ENCODE data around the gene RMI2.
A peak's percentile ranks its signal among the peaks of the same experiment; 100 is the strongest.
"Not testable (repeated sequence)": the region's sequence is repeated elsewhere in the genome, so short reads cannot be mapped to it uniquely, and the experiment has no call there.

The RMI2 gene

GRCh38 chr16:11356573-11357331 lies 11.5 kb downstream of the RMI2 start:
- peak; percentile 69 for DNase-seq

DNA sequence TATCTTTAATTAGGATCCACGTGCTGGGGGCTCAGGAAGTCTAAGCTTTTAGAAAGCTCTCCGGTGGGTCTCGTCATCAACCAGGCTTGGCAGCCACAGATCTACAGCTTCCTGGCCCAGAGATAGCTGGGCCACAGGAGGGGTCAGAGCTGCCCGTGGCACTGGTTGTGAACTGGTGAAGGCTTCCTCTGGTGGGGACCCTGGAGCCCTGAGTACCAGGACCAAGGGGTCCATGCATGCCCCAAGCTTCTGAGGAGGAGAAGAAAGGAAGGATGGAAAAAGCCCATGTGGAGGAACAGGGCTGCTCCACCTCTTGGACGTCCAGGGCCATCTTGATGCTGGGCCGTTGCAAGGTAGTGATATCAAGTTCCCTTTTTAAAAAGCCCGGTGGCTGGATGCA lies 13.3 kb downstream of the RMI2 start:
- DNase-seq, result no peak

DNA sequence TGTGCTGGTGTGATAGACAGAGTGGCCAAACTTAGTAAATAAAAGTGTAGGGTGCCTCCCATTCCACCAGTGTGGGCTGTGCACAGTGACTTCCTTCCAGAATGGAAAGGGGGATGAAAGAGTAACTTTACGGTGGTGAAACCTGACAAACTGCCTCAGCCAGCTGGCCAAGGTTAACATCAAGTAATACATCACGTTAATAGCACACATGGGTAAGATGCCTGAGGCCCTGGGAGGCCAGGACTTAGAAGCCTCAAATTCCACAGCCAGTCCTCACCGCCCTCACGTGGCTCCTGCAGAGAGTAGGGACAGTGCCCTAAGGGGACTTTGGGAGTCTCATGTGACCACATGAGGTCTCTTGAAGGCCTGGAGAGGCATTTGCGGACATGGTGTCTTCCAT lies 14.1 kb downstream of the RMI2 start:
- DNase-seq, result no peak

GRCh38 chr16:11360641-11361373 lies 15.5 kb downstream of the RMI2 start:
- peak; percentile 78 for DNase-seq

DNA sequence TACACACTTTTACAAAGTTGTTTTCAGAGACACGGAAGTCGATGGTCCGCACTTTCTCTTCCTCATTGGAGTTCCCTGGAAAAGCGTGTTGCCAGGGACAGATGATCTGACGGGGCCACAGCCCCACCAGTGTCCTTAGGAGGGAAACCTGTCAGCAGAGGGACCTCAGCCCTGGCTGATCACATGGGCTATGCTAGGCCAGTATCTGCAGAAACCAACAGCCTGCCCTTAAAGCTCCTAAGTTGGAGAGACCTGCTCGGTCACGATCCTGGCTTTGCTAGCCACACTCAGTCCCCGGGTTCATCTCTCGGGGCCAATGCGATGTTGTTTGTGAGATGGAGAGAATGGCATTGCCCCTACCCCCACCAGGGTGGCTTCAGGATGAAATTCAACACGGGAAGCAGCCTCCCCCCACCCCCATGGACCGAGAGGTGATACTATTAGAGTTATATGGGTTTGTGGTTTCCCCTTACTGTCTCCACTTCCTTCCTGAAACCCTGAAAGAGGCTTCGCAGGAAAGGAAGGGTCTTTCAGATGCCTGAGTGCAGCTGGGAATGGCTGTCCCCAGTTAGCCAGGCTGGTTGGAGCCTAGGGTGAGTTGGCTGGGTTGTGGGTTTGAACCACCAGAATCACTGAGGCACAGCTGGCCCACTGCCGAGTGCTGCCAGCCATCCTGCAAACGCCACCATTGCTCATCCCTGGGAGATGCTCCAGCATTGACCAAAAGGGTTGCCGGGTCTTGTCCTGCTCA lies 16.6 kb downstream of the RMI2 start:
- DNase-seq, result no peak

GRCh38 chr16:11363927-11364258 lies 18.6 kb downstream of the RMI2 start:
- no peak for DNase-seq

DNA sequence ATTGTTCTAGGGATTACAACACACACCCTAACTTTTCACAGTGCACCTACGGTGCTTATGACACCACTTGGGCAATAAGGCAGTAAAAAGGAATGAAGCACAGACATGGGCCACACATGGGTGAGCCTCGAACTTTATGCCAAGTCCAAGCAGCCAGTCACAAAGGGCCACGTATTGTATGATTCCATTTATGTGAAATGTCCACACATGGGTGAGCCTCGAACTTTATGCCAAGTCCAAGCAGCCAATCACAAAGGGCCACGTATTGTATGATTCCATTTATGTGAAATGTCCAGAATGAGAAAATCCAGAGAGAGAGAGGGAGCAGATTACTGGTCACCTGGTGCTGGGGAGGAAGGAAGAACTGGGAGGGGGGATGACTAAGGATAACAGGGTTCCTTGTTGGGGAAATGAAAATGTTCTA lies 22.2 kb downstream of the RMI2 start:
- DNase-seq, result no peak

GRCh38 chr16:11370084-11370931 lies 25.0 kb downstream of the RMI2 start:
- DNase-seq, result no peak

DNA sequence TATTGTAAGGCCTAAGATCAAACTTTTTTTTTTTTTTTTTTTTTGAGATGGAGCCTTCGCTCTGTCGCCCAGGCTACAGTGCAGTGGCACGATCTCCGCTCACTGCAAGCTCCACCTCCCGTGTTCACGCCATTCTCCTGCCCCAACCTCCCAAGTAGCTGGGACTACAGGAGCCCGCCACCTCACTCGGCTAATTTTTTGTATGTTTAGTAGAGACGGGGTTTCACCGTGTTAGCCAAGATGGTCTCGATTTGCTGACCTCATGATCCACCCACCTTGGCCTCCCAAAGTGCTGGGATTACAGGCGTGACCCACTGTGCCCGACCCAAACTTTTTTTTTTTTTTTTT lies 25.6 kb downstream of the RMI2 start:
- not testable (repeated sequence) for DNase-seq

- DNase-seq, result no peak
Measured at GRCh38 chr16:11372073-11372828, 27.0 kb downstream of the RMI2 start.

DNA sequence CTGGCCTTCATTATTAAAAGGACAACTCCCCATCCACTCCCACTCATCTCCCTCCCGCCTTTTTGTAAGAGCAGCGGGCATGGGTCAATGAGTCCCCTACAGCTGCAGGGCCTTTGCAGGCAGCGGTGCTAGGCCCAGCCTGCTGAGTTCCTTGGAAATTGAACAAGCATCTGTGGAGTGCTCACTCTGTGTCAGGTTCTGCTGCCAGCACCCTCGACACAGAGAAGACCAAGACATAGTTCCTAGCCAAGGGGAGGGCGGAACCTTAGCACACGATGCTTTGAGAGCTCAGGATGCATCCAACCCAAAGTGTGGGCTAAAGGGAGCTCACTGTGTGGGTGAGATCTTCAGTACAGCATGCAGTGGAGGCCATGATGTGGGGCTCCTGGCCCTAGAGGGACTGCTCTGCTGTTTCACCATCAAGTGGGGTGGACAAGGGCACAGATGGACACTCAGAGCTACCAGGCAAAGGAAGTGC lies 27.6 kb downstream of the RMI2 start:
- DNase-seq, result no peak

GRCh38 chr16:11374255-11374654 lies 29.0 kb downstream of the RMI2 start:
- DNase-seq, result no peak

- no peak for DNase-seq
Measured at GRCh38 chr16:11377154-11377553, 31.9 kb downstream of the RMI2 start.

- not testable (repeated sequence) for DNase-seq
Measured at GRCh38 chr16:11378951-11379350, 33.7 kb downstream of the RMI2 start.

GRCh38 chr16:11379420-11379819 lies 34.2 kb downstream of the RMI2 start:
- no peak for DNase-seq

DNA sequence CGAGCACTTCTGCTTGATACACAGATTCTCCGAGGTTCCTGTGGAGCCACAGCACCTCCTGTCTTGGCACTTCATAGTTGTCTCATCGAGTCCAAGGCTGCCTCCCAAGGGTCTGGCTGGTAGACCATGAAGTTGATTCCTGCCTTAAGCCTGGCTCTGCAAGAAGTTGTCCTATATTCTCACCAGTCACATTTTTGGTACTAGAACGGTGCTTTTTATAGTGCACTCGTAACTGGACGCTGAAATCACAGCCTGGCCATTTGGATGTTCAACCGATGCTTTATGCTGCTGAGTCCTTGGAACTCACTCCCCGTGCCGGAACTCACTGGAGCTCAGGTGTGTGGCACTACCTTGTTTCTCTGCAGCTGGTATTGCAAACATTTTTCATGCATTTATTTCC lies 35.6 kb downstream of the RMI2 start:
- no peak for DNase-seq

- DNase-seq, result no peak
Measured at GRCh38 chr16:11383481-11384183, 38.4 kb downstream of the RMI2 start.

GRCh38 chr16:11384184-11384955 lies 39.1 kb downstream of the RMI2 start:
- no peak for DNase-seq

DNA sequence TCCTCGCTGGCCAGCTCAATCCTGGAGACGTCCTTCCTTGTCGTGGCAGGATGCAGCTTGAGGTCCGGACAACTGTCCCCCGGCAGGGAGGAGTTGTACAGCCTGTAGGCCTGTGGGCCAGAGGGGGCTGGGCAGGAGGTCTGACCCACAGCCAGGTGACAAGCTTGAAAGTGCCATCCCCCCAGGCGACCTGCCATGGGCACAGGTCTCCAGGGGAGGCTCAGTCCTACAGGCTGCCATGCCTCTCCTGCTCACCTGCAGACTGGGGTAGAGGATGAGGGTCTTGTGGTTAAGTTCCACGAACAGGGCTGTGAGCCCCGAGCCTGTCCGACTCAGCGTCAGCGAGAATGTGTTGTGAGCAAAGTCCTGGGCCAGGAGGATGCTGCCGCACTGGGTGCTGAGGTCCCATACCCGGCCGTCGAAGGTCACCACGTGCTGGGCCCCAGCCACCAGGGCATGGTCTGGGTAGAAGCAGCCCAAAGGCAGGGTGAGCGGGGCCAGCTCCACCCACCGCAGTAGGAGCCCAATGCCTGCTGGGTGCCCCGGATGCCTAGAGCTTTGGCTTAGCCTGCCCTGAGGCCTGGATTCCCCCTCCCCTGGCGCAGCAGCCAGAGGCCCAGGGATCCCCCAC lies 39.8 kb downstream of the RMI2 start:
- DNase-seq, result no peak

DNA sequence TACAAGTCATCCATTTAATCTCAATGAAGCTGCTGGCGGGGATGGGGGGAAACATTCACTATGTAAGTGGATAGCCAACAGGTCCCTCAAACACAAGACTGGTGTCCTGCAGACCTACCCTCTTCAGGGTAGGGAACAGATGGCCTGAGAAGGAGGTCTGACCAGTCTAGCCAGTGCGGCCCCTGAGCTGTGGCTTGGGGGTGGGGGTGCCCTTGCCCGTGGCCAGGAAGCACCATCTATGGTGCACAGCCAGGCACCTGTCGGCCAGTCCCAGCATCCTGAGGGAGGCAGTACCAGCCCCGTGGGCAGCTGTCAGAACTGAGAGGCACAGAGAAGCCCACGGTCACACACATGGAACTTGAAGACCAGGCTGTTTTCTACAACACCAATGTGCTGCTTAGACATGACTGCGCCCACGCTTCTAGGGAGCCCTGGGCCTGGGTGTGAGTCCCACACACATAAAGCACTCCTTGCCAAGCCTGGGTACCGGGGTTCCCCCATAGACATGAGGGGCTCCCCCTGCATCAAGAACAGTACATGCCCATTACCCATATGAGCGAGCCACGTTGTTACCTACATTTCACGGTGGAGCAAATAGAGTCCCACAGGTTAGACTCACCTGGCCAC lies 40.9 kb downstream of the RMI2 start:
- no peak for DNase-seq

Data from right forelimb (tissue), 1 donor.